ENCODE results near the gene PEX5. TPM values are rescaled to one million over a fixed set of nuclear protein-coding genes. Genes with fewer than 3 reads are reported as not detected.
A peak's percentile ranks its signal among the peaks of the same experiment; 100 is the strongest.
"Not testable (repeated sequence)": the region's sequence is repeated elsewhere in the genome, so short reads cannot be mapped to it uniquely, and the experiment has no call there.

The PEX5 gene
- total and polyA plus RNA-seq, 8 donors, result 34.1 to 59.4 (median 50.3) TPM

DNA sequence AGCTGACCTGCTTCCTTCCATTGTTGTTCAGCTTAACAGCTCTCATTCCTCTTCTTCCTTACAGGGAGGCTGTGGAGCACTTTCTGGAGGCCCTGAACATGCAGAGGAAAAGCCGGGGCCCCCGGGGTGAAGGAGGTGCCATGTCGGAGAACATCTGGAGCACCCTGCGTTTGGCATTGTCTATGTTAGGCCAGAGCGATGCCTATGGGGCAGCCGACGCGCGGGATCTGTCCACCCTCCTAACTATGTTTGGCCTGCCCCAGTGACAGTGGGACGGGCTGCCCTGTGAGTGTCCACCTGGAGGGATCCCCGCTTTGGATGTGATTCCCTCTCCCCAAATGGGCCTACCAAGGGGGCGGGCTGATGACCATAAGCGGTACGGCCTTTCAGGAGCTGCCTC, 20.5 kb downstream of the PEX5 start:
- H3K9me3 ChIP-seq, result peaks cover 0 to 5% of the 10 kb centered on the region in 2 donors
- DNase-seq (peak in 1 of 4 donors; percentile 51), ATAC-seq (no peak)
- H3K36me3 ChIP-seq, result peaks cover 0 to 78% of the 10 kb centered on the region in 2 donors
- intact Hi-C loops (cut with DNase I), result no loop called here
- TF ChIP-seq, protein P1, sequence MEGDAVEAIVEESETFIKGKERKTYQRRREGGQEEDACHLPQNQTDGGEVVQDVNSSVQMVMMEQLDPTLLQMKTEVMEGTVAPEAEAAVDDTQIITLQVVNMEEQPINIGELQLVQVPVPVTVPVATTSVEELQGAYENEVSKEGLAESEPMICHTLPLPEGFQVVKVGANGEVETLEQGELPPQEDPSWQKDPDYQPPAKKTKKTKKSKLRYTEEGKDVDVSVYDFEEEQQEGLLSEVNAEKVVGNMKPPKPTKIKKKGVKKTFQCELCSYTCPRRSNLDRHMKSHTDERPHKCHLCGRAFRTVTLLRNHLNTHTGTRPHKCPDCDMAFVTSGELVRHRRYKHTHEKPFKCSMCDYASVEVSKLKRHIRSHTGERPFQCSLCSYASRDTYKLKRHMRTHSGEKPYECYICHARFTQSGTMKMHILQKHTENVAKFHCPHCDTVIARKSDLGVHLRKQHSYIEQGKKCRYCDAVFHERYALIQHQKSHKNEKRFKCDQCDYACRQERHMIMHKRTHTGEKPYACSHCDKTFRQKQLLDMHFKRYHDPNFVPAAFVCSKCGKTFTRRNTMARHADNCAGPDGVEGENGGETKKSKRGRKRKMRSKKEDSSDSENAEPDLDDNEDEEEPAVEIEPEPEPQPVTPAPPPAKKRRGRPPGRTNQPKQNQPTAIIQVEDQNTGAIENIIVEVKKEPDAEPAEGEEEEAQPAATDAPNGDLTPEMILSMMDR (IDR thresholded peaks at IDR 0.05), result no peak
- no peak overlapping the region for H3K4me3 ChIP-seq
- no peaks in the 10 kb centered on the region for H3K27me3 ChIP-seq
- no peak overlapping the region for H3K27ac ChIP-seq
- no peaks in the 10 kb centered on the region for H3K4me1 ChIP-seq

GRCh38 chr12:7210642-7211151, 21.2 kb downstream of the PEX5 start:
- no peak overlapping the region for H3K27ac ChIP-seq
- DNase-seq (no peak), ATAC-seq (no peak)
- TF ChIP-seq, protein P1 (IDR thresholded peaks at IDR 0.05), result no peak
- intact Hi-C loops (cut with DNase I), result no loop called here
- H3K27me3 ChIP-seq, result no peaks in the 10 kb centered on the region
- peaks cover 0 to 70% of the 10 kb centered on the region in 2 donors for H3K36me3 ChIP-seq
- H3K4me1 ChIP-seq, result no peaks in the 10 kb centered on the region
- peaks cover 0 to 5% of the 10 kb centered on the region in 2 donors for H3K9me3 ChIP-seq
- H3K4me3 ChIP-seq, result no peak overlapping the region

GRCh38 chr12:7212678-7213077, 23.2 kb downstream of the PEX5 start:
- DNase-seq, result no peak
- TF ChIP-seq, protein P1 (IDR thresholded peaks at IDR 0.05), result no peak
- Histone ChIP-seq H3K36me3 (peaks cover 0 to 53% of the 10 kb centered on the region in 2 donors), H3K27ac (no peak overlapping the region), H3K4me1 (no peaks in the 10 kb centered on the region), H3K4me3 (no peak overlapping the region), H3K9me3 (peaks cover 0 to 5% of the 10 kb centered on the region in 2 donors), H3K27me3 (no peaks in the 10 kb centered on the region)
- intact Hi-C loops (cut with DNase I), result no loop called here
- no peak for ATAC-seq

DNA sequence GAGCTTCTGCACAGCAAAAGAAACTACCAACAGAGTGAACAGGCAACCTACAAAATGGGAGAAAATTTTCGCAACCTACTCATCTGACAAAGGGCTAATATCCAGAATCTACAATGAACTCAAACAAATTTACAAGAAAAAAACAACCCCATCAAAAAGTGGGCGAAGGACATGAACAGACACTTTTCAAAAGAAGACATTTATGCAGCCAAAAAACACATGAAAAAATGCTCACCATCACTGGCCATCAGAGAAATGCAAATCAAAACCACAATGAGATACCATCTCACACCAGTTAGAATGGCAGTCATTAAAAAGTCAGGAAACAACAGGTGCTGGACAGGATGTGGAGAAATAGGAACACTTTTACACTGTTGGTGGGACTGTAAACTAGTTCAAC, 24.3 kb downstream of the PEX5 start:
- ATAC-seq; H3K4me1 ChIP-seq; H3K4me3 ChIP-seq; H3K27me3 ChIP-seq; H3K9me3 ChIP-seq; H3K27ac ChIP-seq; intact Hi-C loops (cut with DNase I); DNase-seq: not testable (repeated sequence)
- peaks cover 0 to 42% of the 10 kb centered on the region in 2 donors for H3K36me3 ChIP-seq

DNA sequence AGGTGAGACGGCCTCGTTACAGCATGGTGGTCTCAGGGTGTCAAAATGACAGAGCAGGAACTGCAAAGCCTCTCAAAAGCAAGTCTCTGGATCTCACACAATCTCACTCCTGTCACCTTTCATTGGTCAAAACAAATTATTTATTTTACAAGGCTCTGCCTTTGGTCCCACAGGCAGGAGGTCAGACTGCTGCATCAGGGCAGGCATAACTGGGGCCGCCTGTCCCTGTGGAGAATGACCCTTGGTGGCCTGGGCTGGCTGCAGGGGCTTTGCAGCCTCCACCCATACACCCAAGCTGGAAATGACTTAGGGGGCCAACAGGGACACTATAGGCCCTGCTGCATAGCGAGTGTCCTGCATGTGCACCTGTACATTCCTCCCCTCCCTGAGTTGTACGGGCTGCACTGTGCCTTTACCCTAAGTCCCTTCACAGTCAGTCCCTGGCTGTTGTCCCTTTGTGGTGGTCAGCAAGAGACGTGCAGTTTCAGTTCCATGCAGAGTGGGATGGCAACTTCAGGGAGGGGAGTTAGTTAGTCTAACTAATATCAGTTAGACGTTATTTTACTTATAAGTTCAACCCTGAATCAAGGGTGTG, 28.1 kb downstream of the PEX5 start:
- Histone ChIP-seq H3K27me3 (no peaks in the 10 kb centered on the region), H3K4me1 (no peaks in the 10 kb centered on the region), H3K9me3 (peaks cover 0 to 4% of the 10 kb centered on the region in 2 donors), H3K27ac (no peak overlapping the region), H3K4me3 (no peak overlapping the region), H3K36me3 (peaks cover 0 to 4% of the 10 kb centered on the region in 2 donors)
- DNase-seq (peak in 1 of 4 donors; percentile 43), ATAC-seq (no peak)
- TF ChIP-seq, protein P1 (IDR thresholded peaks at IDR 0.05), result no peak
- intact Hi-C loops (cut with DNase I), result no loop called here
